ENCODE results near the gene HSPA1L. TPM values are rescaled to one million over a fixed set of nuclear protein-coding genes. Genes with fewer than 3 reads are reported as not detected.

HSPA1L gene
- total RNA-seq, 2 donors from 2014 or later, result 1.1 to 1.2 TPM

- Histone ChIP-seq H3K9me3 (no peaks in the 10 kb centered on the region), H3K27ac (no peak overlapping the region), H3K4me3 (peak overlapping the region; percentile 39), H3K36me3 (no peaks in the 10 kb centered on the region), H3K4me1 (ENCODE audit: control insufficient read depth in 1 of 2, low read depth in 2 of 2) (peaks cover 2 to 8% of the 10 kb centered on the region in 2 donors), H3K27me3 (replicated peaks; ENCODE audit: insufficient read depth) (no peaks in the 10 kb centered on the region)
- TF ChIP-seq, protein P1, sequence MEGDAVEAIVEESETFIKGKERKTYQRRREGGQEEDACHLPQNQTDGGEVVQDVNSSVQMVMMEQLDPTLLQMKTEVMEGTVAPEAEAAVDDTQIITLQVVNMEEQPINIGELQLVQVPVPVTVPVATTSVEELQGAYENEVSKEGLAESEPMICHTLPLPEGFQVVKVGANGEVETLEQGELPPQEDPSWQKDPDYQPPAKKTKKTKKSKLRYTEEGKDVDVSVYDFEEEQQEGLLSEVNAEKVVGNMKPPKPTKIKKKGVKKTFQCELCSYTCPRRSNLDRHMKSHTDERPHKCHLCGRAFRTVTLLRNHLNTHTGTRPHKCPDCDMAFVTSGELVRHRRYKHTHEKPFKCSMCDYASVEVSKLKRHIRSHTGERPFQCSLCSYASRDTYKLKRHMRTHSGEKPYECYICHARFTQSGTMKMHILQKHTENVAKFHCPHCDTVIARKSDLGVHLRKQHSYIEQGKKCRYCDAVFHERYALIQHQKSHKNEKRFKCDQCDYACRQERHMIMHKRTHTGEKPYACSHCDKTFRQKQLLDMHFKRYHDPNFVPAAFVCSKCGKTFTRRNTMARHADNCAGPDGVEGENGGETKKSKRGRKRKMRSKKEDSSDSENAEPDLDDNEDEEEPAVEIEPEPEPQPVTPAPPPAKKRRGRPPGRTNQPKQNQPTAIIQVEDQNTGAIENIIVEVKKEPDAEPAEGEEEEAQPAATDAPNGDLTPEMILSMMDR (IDR thresholded peaks at IDR 0.05), result no peak
- no peak for DNase-seq (ENCODE audit: low spot score)
- ATAC-seq (ENCODE audit: insufficient number of reproducible peaks, low FRiP score, low read depth), result no peak
Observed at GRCh38 chr6:31765910-31766794, 48.9 kb downstream of the HSPA1L start.

GRCh38 chr6:31765559-31765909 lies 49.5 kb downstream of the HSPA1L start:
- H3K4me3 ChIP-seq, result no peak overlapping the region

GRCh38 chr6:31764198-31764597 lies 50.9 kb downstream of the HSPA1L start:
- no peak overlapping the region for H3K4me3 ChIP-seq
- peaks cover 2 to 8% of the 10 kb centered on the region in 2 donors for H3K4me1 ChIP-seq (ENCODE audit: control insufficient read depth in 1 of 2, low read depth in 2 of 2)
- no peaks in the 10 kb centered on the region for H3K9me3 ChIP-seq
- H3K27ac ChIP-seq, result no peak overlapping the region
- TF ChIP-seq, protein P1 (IDR thresholded peaks at IDR 0.05), result no peak
- H3K27me3 ChIP-seq (replicated peaks; ENCODE audit: insufficient read depth), result no peaks in the 10 kb centered on the region
- H3K36me3 ChIP-seq, result no peaks in the 10 kb centered on the region
- DNase-seq (ENCODE audit: low spot score), result no peak
- no peak for ATAC-seq (ENCODE audit: insufficient number of reproducible peaks, low FRiP score, low read depth)

More at GRCh38 chr6:31765559-31765909, 49.5 kb downstream of the HSPA1L start:
- Histone ChIP-seq H3K36me3 (no peaks in the 10 kb centered on the region), H3K4me1 (ENCODE audit: control insufficient read depth in 1 of 2, low read depth in 2 of 2) (peaks cover 2 to 8% of the 10 kb centered on the region in 2 donors), H3K27me3 (replicated peaks; ENCODE audit: insufficient read depth) (no peaks in the 10 kb centered on the region), H3K9me3 (no peaks in the 10 kb centered on the region), H3K27ac (no peak overlapping the region)
- ATAC-seq (ENCODE audit: insufficient number of reproducible peaks, low FRiP score, low read depth) (no peak), DNase-seq (ENCODE audit: low spot score) (no peak)
- TF ChIP-seq, protein P1 (IDR thresholded peaks at IDR 0.05), result no peak

DNA sequence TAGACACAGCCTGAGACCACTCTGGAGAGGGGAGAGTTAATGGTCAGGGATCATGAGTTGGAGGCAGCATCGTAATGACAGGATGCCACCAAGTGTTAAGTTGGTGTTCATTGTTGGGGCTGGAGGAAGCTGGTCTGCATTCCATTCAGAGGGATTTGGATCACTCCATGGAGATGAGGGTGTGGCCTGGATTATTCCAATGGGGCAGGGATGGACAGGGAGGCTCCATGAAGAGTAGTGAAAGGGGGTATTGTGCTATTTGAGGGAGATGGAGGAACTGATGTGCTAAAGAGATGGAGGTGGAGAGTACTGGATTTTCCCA lies 51.5 kb downstream of the HSPA1L start:
- DNase-seq (ENCODE audit: low spot score) (no peak), ATAC-seq (ENCODE audit: insufficient number of reproducible peaks, low FRiP score, low read depth) (no peak)
- H3K4me1 ChIP-seq (ENCODE audit: control insufficient read depth in 1 of 2, low read depth in 2 of 2), result peaks cover 2 to 8% of the 10 kb centered on the region in 2 donors
- H3K36me3 ChIP-seq, result no peaks in the 10 kb centered on the region
- H3K27ac ChIP-seq, result no peak overlapping the region
- TF ChIP-seq, protein P1 (IDR thresholded peaks at IDR 0.05), result no peak
- no peaks in the 10 kb centered on the region for H3K9me3 ChIP-seq
- H3K27me3 ChIP-seq (replicated peaks; ENCODE audit: insufficient read depth), result no peaks in the 10 kb centered on the region
- no peak overlapping the region for H3K4me3 ChIP-seq

DNA sequence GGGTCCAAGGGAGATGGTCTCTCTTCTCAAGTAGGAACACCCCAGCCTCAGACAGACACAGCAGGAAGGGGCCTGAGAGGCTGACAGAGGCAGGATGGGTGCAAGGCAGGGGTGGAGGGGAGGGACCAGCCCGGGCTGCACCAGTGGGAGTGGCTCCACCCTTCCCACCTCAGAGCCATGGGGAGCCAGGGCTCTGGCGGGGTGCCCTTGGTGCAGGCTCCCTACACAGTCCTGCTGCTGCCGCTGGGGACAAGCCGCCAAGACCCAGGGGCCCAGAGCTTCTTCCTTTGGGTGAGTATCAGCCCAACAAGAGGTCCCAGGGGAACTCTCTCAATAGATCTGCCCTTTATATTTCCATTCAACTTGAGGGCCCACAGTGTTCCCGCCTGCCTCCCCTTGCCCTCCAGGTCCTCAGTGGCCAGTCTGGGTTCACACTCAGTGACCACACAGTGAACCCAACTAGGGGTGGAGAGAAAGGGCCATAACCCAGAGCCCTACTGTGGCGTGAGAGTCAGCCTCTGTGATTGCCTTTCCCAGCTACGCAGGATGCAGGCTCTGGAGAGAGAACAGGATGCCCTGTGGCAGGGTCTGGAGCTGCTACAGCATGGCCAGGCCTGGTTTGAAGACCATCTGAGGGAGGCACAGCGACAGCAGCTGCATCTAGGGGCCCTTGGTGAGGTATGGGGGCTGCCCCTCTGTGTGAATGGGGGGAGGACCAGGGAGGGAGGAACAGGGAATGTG lies 52.0 kb downstream of the HSPA1L start:
- Histone ChIP-seq H3K9me3 (no peaks in the 10 kb centered on the region), H3K4me1 (ENCODE audit: control insufficient read depth in 1 of 2, low read depth in 2 of 2) (peaks cover 2 to 8% of the 10 kb centered on the region in 2 donors), H3K36me3 (no peaks in the 10 kb centered on the region), H3K4me3 (no peak overlapping the region), H3K27ac (no peak overlapping the region), H3K27me3 (replicated peaks; ENCODE audit: insufficient read depth) (no peaks in the 10 kb centered on the region)
- TF ChIP-seq, protein P1 (IDR thresholded peaks at IDR 0.05), result no peak
- DNase-seq (ENCODE audit: low spot score) (no peak), ATAC-seq (ENCODE audit: insufficient number of reproducible peaks, low FRiP score, low read depth) (no peak)

All from thoracic aorta (tissue), 2 donors.